GM08714 (cell line): ENCODE measurements around the gene BMAL1.

ENCODE experiments used
- H3K4me3 ChIP-seq: fragments of 200-500 bp; sonication (Bioruptor generic); 2 replicates; pipeline ENCODE4 v1.5.1; 2014; ENCODE audit warnings: mild to moderate bottlenecking, low read length, inconsistent platforms
- ZNF274 ChIP-seq: IDR thresholded peaks from 2 replicates; pipeline ENCODE4 v1.6.1; 2012; ENCODE audit warnings: mild to moderate bottlenecking, low read depth, low read length

The BMAL1 gene

GRCh38 chr11:13278609-13279486 is 1.3 kb downstream of the BMAL1 start:
- no peak for TF ChIP-seq ZNF274
- peak overlapping the region; percentile 98 for H3K4me3 ChIP-seq

- peak overlapping the region; percentile 98 for H3K4me3 ChIP-seq
- no peak for TF ChIP-seq ZNF274
Observed at GRCh38 chr11:13279487-13279834, 1.9 kb downstream of the BMAL1 start.

GRCh38 chr11:13280092-13280722 is 2.6 kb downstream of the BMAL1 start:
- H3K4me3 ChIP-seq: peak overlapping the region; percentile 98; the same call in 1 of the 2 replicates
- TF ChIP-seq ZNF274: no peak

GRCh38 chr11:13280777-13281176 is 3.2 kb downstream of the BMAL1 start:
- no peak for TF ChIP-seq ZNF274
- H3K4me3 ChIP-seq: no peak overlapping the region

- no peak overlapping the region for H3K4me3 ChIP-seq
- TF ChIP-seq ZNF274: no peak
Observed at GRCh38 chr11:13283636-13284035, 6.0 kb downstream of the BMAL1 start.

GRCh38 chr11:13284776-13285588 is 7.4 kb downstream of the BMAL1 start:
- no peak for TF ChIP-seq ZNF274
- no peak overlapping the region for H3K4me3 ChIP-seq

- TF ChIP-seq ZNF274: no peak
- H3K4me3 ChIP-seq: no peak overlapping the region
Observed at GRCh38 chr11:13286279-13286821, 8.8 kb downstream of the BMAL1 start.

GRCh38 chr11:13287036-13287435 is 9.4 kb downstream of the BMAL1 start:
- no peak overlapping the region for H3K4me3 ChIP-seq
- no peak for TF ChIP-seq ZNF274

- no peak overlapping the region for H3K4me3 ChIP-seq
- TF ChIP-seq ZNF274: no peak
Observed at GRCh38 chr11:13287681-13288080, 10.1 kb downstream of the BMAL1 start.

- TF ChIP-seq ZNF274: no peak
- H3K4me3 ChIP-seq: no peak overlapping the region
Observed at GRCh38 chr11:13288375-13289029, 10.9 kb downstream of the BMAL1 start.

GRCh38 chr11:13289081-13289480 is 11.5 kb downstream of the BMAL1 start:
- H3K4me3 ChIP-seq: no peak overlapping the region
- TF ChIP-seq ZNF274: no peak

- TF ChIP-seq ZNF274: no peak
Observed at GRCh38 chr11:13290221-13290980, 12.8 kb downstream of the BMAL1 start.

GRCh38 chr11:13291361-13291760 is 13.8 kb downstream of the BMAL1 start:
- H3K4me3 ChIP-seq: no peak overlapping the region
- TF ChIP-seq ZNF274: no peak

More at GRCh38 chr11:13290221-13290980, 12.8 kb downstream of the BMAL1 start:
- H3K4me3 ChIP-seq: no peak overlapping the region
